HG03354 (cell line): Measurements from ENCODE around the gene SLC1A7.

Experiments used
- ATAC-seq: cut with Tn5 transposase; IDR thresholded peaks from one replicate; pipeline ENCODE4 v1.9.1; 2021; ENCODE audit warnings: mild to moderate bottlenecking; ENCODE audit not compliant: unreplicated experiment, poor library complexity, severe bottlenecking

Gene SLC1A7

DNA sequence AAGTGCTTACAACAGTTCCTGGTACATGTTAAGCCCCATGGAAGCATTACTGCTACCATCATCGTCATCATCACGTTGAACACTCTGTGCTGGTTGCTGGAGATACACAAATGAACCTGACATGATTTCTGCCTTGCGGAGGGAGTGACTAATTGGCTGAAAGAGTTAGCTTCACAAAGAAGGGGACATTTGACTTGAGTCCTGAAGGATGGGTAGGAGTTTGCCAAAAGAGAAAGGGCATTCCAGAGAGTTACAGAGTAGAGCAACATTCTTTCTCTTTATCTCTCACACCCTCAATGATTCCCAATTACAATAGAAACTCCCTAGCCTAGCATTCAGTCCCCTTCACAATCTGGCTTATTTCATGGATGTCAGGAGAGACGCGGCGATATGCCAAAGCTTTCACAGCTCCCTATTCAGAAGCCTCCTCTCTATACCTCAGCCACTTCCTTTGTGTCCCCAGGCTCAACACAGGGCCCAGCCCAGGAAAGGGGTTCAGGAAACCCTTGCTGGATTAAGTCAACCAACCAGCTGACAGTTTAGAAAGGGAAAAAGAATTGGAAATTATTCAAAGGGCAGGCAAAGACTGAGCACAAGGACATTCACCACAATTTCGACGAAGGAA, 38.0 kb downstream of the SLC1A7 start:
- no peak for ATAC-seq

DNA sequence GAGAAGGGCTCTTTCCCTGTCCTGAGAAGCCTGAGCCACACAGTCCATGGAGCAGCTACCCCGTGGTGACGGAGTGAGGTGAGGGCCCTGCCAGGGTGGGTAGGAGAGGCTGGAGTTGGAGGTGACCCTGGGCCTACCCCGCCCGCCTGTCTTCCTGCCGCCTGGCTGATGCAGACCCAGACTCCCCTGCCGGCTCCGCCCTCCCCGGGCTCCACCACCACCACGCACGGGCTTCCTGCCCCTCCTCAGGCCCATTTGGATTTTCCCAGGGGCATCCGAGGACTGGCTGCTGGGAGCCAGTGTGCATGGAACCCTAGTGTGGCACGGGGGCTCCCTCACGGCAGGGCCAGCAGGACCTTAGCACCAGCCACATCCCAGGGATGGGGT, 47.9 kb downstream of the SLC1A7 start:
- no peak for ATAC-seq

DNA sequence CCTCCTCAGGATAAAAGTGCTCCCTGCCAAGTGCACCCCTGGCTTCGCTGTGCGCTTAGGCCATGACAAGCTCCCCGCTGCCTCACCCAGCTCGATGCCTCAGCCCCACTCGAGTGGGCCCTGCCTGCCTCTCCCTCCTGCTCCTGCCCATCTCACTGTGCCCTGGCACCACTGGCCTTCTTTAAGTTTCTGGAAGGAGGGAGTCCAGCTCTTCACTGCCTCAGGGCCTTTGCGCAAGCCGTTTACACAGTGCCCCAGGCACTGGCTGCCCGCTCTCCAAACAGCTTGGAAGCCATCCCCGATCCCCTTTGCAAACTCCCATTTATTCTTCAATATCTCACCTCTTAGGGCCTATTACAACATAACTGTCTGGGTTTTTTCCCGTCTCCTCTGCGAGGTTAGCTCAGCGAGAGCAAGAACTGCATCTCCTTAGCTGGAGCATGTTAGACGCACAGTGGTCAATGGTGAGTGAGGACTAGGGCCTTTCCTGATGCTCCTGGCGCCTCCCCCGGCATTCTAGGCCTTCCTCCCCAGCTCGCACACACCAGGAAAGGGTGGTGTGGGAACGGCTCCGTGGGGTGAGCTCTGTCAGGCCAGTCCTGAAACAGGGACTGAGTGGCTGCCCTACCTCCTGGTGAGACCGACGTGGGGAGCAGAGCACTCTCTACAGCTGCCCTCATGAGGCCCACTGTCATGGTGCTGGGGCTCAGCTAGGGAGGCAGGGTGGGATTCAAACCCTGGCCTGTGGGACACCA, 48.5 kb downstream of the SLC1A7 start:
- no peak for ATAC-seq

DNA sequence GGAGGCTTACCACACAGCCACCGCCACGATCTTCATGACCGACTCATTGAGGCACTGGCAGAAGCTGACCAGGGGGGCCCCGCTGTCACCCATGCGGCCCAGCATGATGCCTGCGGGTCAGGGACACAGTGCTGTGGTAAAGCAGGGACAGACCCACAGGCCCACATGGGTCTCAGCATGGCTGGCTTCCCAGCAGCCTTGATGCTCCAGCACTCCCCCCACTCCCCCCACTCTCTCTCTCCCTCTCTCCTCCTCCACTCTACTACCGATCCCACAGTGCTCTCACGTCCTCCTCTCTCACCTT, 49.0 kb downstream of the SLC1A7 start:
- ATAC-seq: no peak

DNA sequence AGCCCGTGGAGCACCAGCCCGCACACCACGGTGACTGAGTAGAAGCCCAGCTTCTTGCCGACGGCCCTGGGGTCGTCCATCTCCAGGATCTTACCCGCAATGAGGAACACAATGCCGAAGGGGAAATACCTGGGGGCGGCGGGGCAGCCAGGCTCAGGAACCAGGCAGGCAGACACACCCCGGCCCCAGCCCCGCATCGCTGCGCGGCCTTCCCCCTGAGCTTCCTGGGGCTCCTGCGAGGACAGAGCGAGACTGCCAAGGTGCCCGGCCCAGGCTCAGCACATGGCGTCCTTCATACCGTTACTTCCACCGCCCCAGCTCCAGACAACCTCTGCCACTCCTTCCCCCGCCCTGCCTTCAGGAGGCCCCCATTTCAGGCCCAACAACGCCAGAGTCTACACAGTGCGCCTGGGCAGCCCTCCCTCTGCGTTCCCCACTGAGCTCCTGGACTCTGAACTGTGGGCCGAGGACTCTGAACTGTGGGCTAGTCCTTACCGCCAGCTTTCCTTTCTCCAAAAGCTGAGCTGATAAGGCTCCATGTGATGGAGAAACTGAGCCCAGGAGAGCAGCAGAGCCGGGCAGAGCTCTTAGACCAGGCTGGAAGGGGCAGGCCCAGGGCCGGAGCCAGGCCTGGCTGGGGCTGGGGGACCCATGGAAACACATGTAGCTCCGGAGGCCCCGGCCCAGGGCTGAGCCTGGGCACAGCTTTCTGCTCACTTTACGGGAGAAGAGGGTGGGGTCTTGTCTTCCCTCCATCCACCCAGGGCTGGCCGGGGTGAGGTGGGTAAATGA, 49.6 kb downstream of the SLC1A7 start:
- no peak for ATAC-seq

DNA sequence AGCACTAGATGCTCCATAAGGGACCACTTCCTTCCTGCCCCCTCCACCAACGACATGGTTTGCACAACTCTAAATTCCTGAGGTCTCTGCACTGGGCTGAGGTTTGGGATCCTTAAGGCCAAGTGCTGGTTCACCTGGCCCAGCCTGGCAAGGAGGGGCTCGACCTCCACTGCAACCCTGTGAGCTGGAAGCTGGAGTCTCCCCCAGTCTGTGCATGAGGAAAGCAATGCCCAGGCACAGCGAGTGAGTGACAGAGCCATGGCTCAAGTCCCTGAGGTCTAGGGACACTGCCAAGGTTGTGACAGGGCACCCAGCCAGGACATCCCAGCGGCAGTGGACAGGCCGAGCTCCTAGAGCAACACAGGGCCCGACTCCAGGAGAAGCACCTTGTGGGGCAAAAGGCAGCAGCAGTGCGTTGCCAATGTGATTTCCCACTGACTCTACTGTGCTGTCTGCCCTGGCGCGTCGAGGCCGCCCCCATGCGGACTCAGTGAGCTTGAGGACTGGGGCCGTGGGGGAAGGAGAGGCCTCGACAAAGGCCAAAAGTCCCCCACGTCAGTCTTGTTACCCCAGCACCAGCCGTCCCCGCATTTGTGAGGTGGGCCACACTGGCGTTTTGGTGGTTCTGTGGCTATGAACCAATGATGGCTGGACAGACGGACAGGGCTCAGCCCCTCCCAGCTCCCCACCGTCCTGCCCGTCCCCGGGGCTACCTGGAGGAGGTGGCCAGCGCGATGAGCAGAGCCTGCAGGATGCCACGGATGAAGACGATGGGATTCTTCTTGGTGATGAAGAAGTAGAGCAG, 50.4 kb downstream of the SLC1A7 start:
- no peak for ATAC-seq

DNA sequence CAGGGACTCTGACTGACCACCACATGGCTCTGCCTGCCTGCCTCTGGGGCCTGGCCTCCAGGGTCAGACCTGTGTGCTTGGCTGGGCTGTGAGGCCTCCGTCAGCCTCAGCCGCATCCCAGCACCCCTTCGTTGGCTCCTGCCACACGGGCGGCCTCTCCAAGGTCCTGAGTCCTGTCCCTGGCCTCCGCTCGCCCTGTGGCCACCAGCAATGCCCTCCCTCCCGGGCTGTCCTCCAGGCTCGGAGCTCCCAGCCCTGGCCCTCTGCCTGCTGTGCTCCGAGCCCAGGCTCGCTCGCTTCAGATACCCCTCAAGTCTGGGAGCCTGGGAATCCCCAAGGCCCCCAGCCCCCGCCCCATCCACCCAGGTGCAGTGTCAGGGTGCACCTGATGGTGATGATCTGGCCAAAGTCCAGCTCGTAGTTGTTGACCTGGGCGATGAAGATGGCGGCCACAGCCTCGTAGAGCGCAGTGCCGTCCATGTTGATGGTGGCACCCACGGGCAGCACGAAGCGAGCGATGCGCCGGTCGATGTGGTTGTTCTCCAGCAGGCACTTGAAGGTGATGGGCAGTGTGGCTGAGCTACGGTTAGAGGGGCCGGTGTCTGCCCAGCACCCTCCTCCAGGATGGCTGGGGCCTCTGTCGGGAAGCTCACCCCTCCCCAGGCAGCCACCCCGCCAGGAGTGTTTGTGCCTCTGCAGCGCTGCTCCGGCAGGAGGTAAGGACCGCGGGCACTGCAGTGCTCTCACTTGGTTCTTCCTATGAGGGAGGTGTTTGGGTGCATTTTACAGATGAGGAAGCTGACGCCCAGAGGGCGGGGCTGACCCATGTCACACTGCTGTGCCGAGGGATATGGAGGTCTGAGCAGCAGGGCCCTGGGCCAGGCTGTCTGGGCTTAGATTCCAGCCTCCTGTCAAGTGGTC, 52.0 kb downstream of the SLC1A7 start:
- no peak for ATAC-seq

DNA sequence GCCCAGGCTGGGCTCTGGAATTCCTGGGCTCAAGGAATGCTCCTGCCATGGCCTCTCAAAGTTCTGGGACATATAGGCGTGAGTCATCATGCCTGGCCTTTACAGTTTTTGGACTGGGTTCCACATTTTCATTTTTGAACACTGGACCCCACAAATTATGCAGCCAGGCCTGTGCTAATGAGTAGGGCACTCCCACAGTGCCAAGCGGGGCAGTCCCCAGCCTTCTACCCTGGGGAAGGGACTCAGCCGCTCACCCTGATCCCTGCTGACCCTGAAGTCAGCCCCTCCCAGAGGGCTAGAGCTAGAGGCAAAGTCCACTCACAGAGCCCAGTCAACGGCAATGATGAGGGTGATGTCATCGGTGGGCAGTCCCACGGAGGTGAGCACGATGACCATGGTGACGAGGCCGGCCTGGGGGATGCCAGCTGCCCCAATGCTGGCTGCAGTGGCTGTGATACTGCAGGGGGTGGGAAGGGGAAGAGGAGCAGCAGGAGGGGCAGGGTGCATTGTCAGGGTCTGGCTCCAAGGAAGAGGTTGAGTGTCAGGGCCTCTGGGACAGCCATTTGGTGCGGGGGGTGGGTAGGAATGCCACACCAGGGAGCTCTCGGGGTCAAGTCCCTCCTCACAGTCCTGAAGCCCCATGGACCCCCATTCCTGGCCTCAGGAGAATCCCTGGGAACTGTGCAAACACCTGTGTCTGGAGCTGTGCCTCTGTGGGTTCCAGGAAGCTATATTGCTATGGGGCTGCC, 52.8 kb downstream of the SLC1A7 start:
- ATAC-seq: no peak

DNA sequence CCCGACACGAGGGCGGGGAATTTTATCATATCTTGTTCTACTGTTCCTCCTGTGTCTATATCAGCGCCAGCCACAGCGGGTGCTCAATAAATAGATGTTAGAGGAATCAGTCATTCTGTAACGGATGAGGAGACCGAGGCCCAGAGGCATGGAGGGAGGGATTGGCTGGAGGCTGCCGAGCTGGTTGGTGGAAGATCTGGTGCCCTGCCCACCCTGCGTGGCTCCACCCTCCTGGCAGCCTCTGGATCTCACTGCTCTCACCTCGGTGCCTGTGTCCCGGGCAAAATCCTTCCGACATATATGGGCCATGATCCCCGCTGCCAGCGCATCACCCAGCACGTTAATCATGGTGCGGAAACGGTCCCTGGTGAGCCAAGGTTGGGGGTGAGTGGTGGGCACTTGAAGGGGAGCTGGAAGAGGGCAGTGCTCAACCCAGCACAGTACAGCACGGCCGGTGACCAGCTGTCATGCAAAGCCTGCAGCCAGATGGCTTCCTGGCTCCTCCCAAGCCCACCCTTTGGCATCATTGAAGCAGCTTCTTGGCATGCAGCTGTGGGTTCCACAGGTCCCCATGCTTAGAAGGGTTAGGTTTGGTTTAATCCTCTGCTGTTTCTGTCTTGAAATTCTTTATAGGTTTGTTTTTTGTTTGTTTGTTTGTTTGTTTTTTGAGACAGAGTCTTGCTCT, 53.7 kb downstream of the SLC1A7 start:
- no peak for ATAC-seq

DNA sequence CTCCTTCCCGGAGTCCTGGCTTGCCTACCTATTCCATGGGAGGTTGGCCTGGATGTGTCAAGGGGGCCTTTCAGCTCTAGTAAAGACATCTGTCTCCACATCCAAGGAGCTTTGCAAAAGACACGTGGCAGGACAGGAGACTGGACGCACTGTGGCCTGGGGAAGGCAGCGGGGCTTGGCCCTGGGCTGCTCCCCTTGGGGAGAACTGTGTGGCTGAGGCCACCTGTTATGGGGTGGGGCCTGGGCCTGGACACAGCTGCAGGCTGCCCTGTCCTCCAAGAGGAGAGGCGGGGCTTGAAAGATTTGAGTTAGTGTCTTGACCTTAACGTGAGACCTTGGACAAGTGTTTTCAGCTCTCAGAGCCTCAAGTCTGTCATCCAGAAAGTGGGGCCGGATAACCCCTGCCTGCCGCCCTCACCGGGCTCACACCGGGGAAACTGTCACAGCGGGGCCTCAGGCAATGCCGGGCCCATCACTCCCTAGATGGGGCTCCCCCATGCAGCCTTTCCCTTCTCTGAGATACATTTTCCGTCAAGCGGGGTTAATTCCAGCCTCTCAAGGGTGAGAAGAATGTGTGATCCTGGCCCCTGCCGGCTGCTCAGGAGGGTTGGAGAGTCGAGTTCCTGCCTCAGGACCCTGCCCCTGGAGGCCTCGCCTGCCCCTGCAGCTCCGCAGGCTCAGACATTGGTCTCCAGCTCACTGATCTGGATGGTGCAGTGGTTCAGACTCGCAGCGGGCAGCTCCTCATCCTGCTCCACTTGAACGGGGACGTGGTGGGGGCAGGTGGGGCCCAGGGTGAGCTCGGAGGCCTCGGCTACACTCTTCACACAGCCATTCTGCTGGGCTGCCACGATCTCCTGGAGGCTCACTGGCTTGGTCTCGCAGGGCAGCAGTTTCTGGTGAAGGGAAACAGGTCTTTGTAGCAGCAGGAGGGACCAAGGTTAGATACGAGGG, 54.8 kb downstream of the SLC1A7 start:
- ATAC-seq: no peak

DNA sequence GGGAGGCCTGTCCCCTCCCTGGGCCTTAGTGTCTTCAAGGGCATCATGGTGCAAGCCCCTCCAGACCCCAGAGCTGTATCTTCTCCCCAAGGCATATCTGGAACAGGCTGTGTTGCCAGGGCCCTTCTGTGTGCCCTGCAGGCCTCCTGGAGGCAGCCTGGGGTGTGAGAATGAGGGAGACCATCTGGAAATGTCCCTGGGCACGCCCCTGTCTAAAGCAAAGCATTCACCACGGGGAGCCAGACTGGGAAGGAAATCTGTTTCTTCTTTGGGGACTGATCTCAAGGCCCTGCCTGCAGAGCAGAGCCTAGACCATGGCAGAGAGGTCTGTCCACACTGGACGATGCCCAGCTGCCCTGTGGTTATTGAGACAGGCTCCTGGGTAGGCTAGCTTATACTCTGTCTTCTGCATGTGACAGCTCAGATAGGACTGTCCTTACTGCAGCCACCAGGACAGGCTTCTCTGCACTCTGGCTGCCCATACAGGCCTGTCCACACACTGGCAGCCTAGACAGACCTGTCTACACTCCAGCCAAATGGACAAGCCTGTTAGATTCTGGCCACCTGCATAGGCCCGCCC, 55.9 kb downstream of the SLC1A7 start:
- ATAC-seq: no peak

DNA sequence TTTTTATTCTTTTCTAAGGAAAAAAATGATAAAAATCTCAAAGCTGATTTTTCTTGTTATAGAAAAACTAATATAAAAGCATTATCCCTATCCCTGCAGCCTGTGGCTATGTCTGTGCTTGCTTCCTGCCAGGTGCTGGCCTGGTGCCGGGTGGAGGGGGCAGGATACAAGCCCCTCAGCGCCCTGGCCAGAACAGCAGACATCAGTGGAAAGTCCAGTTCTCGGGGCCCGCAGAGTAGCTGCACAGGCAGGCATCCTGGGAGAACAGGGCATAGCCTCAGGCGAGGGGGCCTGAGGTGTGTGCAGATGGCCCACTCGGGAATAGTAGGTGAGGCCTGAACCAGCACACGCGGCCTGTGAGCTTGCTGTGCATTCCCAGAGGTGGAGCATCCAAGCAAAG, 57.0 kb downstream of the SLC1A7 start:
- no peak for ATAC-seq

DNA sequence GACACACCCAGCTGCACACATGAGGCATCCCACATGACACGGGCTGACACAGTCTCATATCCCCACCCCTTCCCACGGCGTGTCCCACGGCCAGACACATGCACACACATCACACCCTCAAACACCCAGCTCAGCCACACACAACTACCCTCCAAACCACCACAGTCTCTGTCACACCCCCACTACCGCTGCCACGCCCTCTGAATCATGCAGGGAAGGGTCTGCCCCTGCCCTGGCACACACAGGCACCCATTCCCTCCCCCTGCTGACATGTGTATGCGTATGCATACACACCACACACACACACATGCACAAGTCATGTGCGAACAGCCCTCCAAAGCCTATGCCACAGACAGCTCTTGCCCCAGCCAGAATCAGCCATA, 57.9 kb downstream of the SLC1A7 start:
- ATAC-seq: no peak

DNA sequence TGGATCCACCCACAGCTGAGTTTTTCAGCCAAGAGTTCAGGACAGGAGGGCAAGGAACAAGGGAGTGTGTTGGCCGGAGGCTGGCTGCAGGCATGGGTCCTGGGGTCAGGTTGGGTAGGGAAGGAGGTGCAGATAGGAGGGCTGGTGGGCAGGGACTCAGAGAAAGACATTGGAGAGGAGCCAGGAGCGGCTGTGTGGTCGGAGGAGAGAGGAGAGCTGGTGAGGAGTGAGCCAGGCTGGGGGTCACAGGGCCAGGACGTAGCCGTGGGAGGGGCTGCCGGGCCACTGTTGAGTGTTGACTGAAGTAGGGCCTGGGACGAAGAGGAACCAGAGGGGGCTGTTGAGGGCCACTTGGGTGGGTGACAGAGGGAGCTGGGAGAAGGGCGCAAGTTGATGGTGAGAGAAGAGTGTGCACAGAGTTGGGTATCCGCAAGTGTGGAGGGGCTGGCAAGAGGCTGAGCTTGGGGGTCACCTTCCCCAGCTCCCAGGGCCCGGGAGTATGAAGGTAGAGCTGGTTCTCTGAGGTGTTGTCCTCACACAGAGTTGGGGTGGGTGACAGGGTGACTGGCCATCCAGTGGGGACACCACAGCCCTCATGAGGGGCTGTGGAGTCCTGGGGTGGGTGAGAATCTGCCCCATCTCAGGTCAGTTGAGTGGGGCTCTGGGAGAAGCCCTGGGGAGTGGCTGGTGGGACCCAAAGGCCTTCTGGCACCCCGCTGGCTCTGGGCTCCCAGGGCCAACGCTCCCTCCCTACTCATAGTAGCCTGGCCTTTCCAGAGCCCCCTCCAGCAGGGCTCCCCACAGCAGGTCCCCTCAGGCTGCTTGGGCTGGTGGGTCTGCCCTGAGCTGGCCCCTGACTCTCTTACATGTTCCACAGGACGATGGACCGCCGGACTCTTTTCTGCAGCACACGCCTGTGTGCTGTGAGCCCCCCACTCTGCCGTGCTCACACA, 58.5 kb downstream of the SLC1A7 start:
- ATAC-seq: no peak

DNA sequence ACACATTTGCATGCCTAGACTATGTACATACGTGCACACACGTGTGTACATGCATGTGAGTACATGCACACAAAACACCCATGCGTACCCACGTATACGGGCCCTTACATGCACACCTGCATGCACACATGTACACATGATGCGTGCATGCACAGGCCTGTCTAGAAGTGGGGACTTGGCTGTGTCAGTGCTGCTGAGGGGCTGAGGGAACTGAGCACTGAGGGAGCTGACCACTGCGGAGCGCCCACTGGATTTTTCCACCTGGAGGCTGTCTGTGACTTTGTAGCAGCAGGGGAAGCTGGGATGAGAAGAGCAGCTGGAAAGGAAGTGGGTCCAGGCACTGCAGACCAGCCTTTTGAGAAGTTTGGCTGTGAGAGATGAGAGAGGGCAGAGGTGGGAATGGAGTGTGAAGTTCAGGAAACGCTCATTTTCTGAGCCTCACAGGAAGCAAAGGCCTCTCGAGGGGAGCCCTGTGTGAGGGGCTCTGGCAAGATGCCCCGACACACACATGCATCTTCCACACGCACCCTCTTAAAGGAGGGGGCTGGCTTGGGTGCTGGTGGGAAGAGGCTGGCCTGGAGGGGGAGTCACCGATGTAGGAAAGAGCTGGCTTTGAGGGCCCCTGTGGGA, 59.5 kb downstream of the SLC1A7 start:
- ATAC-seq: no peak
